ENCODE measurements around the gene MCTP1.

The MCTP1 gene

DNA sequence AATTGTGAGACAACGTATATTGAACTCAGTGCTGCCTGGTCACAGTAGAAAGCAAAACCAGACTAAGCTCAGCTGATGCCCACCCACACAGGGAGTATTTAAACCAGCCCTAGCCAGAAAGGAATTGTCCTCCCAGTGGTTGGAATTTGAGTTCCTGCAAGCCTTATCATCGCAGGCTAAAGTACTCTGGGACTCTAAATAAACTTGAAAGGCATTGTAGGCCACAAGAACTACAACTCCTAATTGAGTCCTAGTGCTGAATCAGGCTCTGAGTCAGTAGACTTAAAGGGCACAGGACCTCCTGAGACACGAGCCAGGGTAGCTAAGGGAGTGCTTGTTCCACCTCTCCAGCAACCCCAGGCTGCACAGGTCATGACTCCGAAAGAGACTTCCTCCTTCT, 171.4 kb downstream of the MCTP1 start:
- DNase-seq, result no peak

DNA sequence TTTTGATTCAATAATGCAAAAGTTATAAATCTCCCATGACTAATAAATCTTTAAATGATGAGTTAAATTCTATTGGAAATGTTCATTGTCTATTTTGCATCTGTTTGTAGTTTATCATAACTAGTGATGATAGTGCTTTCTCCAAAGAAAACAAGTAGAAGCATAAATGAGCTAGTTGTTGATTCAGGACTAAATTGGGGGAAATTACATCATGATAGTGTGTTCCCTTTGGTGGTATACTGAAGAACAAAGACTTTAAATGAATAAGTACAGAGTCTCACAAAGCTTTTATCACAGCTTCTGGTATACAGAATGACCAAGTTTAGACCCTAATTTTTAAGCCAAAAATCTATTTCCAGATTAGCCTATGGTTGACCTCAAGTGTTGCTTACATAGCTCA, 173.8 kb downstream of the MCTP1 start:
- no peak for DNase-seq

- no peak for DNase-seq
Observed at GRCh38 chr5:95110118-95110517, 174.8 kb downstream of the MCTP1 start.

- no peak for DNase-seq
Observed at GRCh38 chr5:95107138-95107537, 177.8 kb downstream of the MCTP1 start.

DNA sequence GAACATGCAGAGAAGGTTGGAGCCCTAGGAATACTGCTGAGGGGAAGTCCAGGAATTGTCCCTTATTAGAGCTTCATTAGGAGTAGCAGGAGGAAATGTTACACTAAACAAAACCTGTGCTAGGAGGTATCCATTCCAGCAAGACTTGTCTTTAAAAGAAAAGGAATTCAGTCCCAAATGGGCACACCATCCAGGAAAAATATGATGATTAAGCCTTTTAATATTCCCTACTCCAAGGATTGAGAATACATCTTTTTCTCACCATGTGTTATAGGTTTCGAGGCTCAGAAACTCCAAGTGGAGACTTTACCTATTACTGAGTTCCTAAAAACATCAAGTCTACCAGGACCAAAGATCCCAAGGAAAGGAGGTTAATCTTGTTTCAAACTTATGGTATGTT, 179.3 kb downstream of the MCTP1 start:
- no peak for DNase-seq

DNA sequence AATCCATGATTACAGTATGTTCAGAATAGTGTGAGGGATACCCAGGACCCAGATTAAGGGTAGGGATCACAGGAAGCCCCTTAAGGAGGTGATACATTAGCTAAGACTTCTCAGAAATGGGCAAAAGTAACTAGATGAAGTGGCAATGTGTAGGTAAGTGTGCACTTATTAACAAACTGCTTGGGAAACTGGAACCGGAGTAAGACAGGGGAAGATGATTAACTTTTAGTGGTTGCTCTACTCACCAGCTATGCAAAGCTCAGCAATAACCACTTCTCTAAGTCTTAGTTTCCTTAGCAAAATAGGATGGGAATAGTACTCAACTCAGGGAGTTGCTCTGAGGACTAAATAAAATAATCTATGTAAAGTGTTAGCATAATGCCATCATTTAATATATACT, 182.2 kb downstream of the MCTP1 start:
- no peak for DNase-seq

DNA sequence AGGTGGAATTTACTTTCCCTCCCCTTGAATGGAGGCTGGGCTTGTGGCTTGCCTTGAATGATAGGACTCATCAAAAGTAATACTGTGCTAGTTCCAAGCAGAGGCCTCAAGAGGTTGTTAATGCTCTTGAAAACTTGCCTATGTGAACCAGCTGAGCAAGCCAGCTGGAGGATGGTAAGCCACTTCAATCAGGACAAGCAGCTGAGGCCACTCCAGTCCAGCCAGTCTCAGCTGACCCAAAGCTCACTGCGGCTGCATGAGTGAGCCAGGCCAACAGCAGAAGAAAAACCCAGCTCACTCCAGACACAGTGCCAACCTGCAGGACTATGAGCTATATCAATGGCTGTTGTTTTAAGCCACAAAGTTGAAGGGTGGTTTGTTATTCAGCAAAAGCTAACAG, 182.8 kb downstream of the MCTP1 start:
- DNase-seq, result no peak

- DNase-seq, result no peak
Observed at GRCh38 chr5:95100551-95100950, 184.3 kb downstream of the MCTP1 start.

- no peak for DNase-seq
Observed at GRCh38 chr5:95098012-95098411, 186.9 kb downstream of the MCTP1 start.

DNA sequence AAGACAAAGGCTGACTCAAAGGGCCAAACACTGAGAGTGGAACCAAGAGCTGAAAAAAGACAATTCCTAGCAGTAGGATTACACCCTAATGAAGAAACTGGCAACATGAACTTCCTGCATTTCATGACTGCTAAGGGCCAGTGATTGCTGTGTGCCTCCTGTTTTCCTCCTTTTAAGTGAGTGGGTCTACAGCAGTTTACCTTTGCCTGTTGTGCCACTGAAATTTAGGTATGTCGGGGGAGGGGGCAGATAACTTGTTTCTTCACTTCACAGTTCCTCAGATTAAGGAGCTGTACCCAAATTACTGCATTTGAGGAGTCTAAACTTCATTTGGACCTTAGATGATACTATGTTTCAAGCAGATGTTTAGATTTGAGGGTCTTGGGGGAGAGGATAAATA, 191.7 kb downstream of the MCTP1 start:
- no peak for DNase-seq

GRCh38 chr5:95090774-95091173, 194.1 kb downstream of the MCTP1 start:
- DNase-seq, result no peak

DNA sequence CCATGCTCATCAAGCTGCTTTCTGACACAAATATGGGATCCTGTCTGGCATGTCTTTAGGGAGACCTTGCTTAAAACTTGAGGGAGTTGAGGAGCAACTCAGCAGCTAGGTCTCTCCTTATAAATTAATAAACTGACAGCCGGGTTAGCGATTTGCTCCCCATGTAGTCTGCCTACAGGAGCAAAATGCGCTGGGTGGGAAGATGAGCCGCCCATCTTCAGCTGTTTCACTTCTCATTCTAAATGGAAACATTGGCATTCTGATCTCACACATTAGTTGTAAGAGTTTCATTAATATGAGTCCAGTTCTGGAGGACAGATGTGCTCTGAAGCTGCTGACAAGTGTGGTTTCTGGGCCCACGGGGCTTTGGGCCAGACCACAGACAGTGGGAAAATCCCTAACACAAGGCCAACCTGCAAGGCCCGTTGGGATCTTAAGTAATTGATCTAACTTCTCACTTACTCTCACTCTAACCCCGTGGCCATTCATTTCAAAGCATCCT, 197.0 kb downstream of the MCTP1 start:
- no peak for DNase-seq

DNA sequence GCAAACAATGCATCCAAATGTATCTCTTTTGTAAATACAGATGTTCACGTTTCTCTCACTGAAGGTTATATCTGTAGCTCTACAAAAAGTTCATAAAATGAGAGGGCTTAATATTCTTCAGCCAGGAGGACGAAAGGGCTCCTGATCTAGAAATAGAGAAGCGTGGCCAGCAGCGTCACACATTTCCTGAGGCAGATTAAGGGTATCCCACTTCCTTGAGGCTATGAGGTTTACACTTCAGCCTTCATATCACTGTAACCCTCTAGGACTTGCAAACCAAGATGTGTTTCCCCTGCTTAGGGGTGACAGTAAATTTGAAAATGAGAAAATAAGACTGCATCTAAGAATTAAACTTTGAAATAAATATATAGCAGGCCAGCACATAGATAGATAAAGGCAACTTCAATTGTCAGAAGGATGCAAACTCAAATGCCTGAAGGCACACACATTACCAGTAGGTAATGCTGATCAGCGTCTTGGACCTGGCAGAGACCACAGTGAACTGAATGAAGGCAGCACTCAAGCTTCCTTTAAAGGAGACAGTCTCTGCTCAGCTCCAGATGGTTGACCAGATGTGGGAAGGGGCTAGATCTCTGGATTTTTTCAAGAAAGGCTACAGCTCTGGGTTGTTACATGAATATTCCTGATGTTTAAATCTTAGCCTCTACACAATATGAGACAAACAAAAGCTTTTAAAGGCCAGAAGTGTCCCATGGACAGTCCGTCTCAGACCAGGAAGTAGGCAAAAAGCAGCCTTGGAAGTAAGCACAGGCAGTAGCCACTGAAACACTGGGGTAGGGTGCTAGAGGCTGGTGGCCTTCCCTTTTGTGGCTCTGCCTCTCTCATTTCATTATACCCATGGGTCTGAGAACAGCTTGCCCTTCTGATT, 197.7 kb downstream of the MCTP1 start:
- no peak for DNase-seq

- DNase-seq, result no peak
Observed at GRCh38 chr5:95084757-95085156, 200.1 kb downstream of the MCTP1 start.

GRCh38 chr5:95083606-95084005, 201.3 kb downstream of the MCTP1 start:
- no peak for DNase-seq

- no peak for DNase-seq
Observed at GRCh38 chr5:95081982-95082381, 202.9 kb downstream of the MCTP1 start.

DNA sequence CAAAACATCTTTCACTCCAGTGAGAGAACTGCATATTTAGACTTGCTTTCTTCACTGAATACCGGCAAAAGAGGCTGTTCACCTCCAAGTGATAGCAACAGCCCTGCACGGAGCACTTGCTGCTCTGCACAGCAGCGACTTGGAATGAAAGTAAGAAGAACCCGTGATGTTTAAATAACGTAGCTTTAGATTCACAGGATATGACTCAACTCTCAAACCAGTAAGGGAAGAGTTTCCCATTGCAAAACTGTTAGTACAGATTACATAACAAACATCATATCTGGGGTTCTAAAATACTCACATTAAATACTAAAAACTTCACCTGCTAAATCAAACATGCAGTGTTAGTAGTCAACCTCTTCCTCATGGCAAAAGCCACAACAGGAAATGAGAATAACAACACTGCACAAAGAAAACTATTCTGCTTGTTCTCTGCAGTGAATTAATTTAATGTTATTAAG, 203.4 kb downstream of the MCTP1 start:
- no peak for DNase-seq

GRCh38 chr5:95080441-95080840, 204.5 kb downstream of the MCTP1 start:
- DNase-seq, result no peak

GRCh38 chr5:95080030-95080429, 204.9 kb downstream of the MCTP1 start:
- DNase-seq, result no peak

DNA sequence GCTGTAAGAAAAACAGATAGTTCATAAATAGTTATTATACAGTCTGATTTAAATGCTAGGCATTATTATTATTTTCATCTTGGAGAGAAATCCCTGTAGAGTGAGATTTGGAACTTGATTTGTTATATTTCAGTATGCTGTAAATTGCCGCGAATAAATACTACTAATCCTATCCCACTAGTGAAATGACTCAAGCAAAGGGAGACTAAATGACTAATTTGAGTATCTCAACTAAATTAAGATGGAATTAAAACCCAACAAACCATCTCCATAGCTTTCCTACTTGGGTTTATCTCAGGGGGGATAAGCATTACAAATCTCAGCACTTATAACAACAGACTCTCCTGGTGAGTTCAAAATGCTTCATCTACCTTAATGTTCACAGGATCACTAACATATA, 206.0 kb downstream of the MCTP1 start:
- DNase-seq, result no peak

DNA sequence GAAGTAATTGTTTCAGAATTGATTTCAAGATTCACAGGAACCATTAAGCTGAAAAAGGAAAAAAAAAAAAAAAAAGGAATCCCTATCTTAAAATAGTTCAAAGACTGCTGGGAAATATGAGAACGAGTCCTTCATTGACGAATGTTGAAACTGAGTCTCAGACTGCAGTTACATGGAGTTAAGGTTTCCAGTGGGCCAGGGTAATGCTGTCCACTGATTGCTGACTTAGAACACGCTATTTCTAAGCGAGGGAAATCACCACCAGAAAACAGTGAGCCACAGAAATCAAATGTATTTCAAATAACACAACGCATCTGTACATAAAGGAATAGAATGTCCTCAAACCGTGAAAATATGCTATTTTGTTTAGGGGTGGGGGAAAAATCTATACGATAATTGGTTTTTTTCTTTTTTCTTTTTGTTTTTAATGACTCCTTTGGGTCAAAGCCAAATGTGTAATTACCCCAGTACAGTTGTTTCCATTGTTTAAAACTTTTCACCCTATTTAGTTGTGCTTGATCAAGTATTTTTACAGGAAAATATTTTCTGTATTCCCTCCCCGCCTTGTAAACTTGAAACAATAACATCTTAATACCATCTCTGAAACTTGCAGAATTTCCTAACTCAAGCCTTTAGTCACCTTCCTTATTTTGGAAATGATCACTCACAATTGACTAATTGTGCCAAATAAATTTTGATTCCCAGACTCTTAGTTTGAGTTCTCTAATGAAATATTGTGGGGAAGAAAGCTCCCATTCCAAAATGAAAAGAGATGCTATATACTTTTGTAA, 208.3 kb downstream of the MCTP1 start:
- DNase-seq, result no peak

DNA sequence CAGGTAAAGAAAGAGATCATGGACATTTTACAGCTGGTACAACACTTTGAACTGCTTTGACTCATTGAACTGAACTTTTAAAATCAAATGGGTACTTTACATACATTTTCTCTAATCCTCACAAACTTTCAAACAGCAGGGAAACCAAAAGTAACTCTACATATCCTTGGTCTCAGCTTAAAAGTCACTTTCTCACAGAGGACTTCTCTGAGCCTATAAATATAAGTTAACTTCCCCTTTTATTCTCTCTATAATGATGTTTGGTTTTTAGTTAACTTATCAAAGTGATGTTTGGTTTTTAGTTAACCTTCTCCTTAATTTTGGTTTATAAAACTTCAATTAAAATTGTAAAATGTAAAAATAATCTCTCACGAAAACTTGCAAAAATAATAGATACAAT, 209.8 kb downstream of the MCTP1 start:
- DNase-seq, result no peak

DNA sequence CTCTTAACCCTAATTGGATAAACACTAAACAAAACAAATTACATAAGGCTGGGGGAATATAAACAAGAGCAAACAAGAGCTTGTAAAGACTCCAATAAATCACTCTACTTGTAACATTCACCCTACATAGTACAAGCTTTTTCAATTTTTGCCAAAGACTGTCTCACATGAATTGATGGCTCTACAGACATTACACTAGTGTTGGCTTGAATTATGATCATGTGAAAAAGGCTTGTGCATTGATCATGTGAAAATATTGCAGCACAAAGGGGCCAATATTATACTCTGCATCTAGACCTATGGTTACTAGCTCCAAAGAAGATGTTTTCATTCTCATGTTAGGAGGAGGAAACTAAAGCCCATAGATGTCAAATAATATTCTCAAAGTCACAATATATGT, 212.6 kb downstream of the MCTP1 start:
- DNase-seq, result no peak

DNA sequence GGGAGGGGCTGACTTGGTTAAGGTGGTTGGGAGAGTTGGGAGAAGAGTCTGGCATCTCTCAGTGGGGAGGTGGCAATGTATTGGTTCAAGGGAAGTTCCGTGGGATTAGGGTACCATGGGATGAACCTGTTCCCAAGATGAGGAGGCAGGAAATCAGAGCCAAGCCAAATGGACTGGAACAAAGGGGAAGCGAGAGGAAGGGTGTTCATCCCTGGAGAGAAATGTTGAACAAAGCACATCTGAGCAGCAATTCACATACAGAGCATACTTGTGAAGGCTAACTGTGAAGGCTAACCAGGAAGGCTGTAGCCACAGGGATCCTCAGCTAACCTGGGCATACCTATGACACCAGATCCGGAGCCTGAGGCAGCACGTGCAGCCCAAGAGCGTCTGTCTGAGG, 214.0 kb downstream of the MCTP1 start:
- no peak for DNase-seq
